WTC11 (cell line): ENCODE data around the gene DCLRE1C. TPM values are rescaled to one million over a fixed set of nuclear protein-coding genes. Genes with fewer than 3 reads are reported as not detected.

Experiments
- ATAC-seq: fragments of 200-7000 bp; cut with Tn5 transposase; 2 replicates; pipeline ENCODE4 v1.10.0; 2021; ENCODE audit warnings: mild to moderate bottlenecking, moderate library complexity
- CTCF ChIA-PET: fragments of 300-600 bp; sonication (Branson Sonifier 250); formaldehyde crosslinking; loops from one replicate; lab custom pipeline; 2021; ENCODE audit warnings: antibody characterized with exemption; lab: Charles Lee
- POLR2A ChIA-PET: fragments of 350-600 bp; sonication (Branson Sonifier 250); formaldehyde crosslinking; loops from one replicate; lab custom pipeline; 2021; ENCODE audit warnings: antibody characterized with exemption; lab: Charles Lee
- DNase-seq: peaks from one replicate; pipeline ENCODE4 v3.0.0; 2021; ENCODE audit warnings: low spot score
- H3K27ac Mint-ChIP-seq: 2 replicates; pipeline ENCODE4 v1.8.0; 2021; ENCODE audit warnings: mixed read lengths
- H3K27me3 Mint-ChIP-seq: 2 replicates; pipeline ENCODE4 v1.8.0; 2021; ENCODE audit warnings: low read depth, mild to moderate bottlenecking, moderate library complexity, mixed read lengths
- H3K36me3 Mint-ChIP-seq: 2 replicates; pipeline ENCODE4 v1.8.0; 2021; ENCODE audit warnings: mixed read lengths
- H3K4me1 Mint-ChIP-seq: 2 replicates; pipeline ENCODE4 v1.8.0; 2022; ENCODE audit warnings: mixed read lengths
- H3K4me3 Mint-ChIP-seq: 2 replicates; pipeline ENCODE4 v1.8.0; 2021; ENCODE audit warnings: mild to moderate bottlenecking, moderate library complexity, mixed read lengths
- H3K9me3 Mint-ChIP-seq: 2 replicates; pipeline ENCODE4 v1.8.0; 2021; ENCODE audit warnings: mixed read lengths
- CREB1 ChIP-seq: sonication (generic); formaldehyde crosslinking; IDR thresholded peaks from 2 replicates; pipeline ENCODE4 v1.8.0; 2023; ENCODE audit warnings: mild to moderate bottlenecking, missing genetic modification reagents
- CREM ChIP-seq: sonication (generic); formaldehyde crosslinking; IDR thresholded peaks from 2 replicates; pipeline ENCODE4 v1.8.1; 2022; ENCODE audit warnings: mild to moderate bottlenecking, missing genetic modification reagents, moderate library complexity
- ESRRA ChIP-seq: sonication (generic); formaldehyde crosslinking; IDR thresholded peaks from 2 replicates; pipeline ENCODE4 v1.8.1; 2022; ENCODE audit warnings: mild to moderate bottlenecking, missing genetic modification reagents, borderline replicate concordance
- ETV6 ChIP-seq: sonication (generic); formaldehyde crosslinking; IDR thresholded peaks from 2 replicates; pipeline ENCODE4 v1.8.1; 2022; ENCODE audit warnings: mild to moderate bottlenecking, missing genetic modification reagents
- IRF1 ChIP-seq: sonication (generic); formaldehyde crosslinking; IDR thresholded peaks from 2 replicates; pipeline ENCODE4 v1.8.0; 2023; ENCODE audit warnings: missing genetic modification reagents
- PRRX2 ChIP-seq: fragments of 250-450 bp; sonication (Bioruptor Pico); IDR thresholded peaks from 2 replicates; pipeline ENCODE4 v1.8.0; 2021; ENCODE audit warnings: mild to moderate bottlenecking
- RORB ChIP-seq: fragments of 250-450 bp; sonication (Bioruptor Pico); IDR thresholded peaks from 2 replicates; pipeline ENCODE4 v1.9.0; 2021; ENCODE audit warnings: mild to moderate bottlenecking
- SMAD3 ChIP-seq: sonication (generic); formaldehyde crosslinking; IDR thresholded peaks from 2 replicates; pipeline ENCODE4 v1.8.0; 2022; ENCODE audit warnings: missing genetic modification reagents, mild to moderate bottlenecking, borderline replicate concordance
- STAT6 ChIP-seq: sonication (generic); formaldehyde crosslinking; conservative IDR thresholded peaks from 2 replicates; pipeline ENCODE4 v1.8.1; 2023; ENCODE audit warnings: mild to moderate bottlenecking, low read depth, missing genetic modification reagents, moderate library complexity
- total RNA-seq: library from RNA; stranded (reverse); gene quantifications from 3 replicates; pipeline ENCODE4 v1.2.3, GENCODE V29; 2021
- TF ChIP-seq, protein P1 (sequence below): sonication (generic); formaldehyde crosslinking; IDR thresholded peaks from 2 replicates; pipeline ENCODE4 v1.8.1; 2023; ENCODE audit warnings: mild to moderate bottlenecking, missing genetic modification reagents, borderline replicate concordance
- TF ChIP-seq, protein P2 (sequence below): sonication (generic); formaldehyde crosslinking; IDR thresholded peaks from 2 replicates; pipeline ENCODE4 v1.8.1; 2023; ENCODE audit warnings: mild to moderate bottlenecking, moderate library complexity, missing genetic modification reagents
- TF ChIP-seq, protein P3 (sequence below): fragments of 250-450 bp; sonication (Bioruptor Pico); IDR thresholded peaks from 2 replicates; pipeline ENCODE4 v2.1.2; 2022; ENCODE audit warnings: mild to moderate bottlenecking, moderate library complexity
- TF ChIP-seq, protein P4 (sequence below): fragments of 250-450 bp; sonication (Bioruptor Pico); IDR thresholded peaks from 2 replicates; pipeline ENCODE4 v1.9.0; 2021; ENCODE audit warnings: mild to moderate bottlenecking

Gene DCLRE1C
- total RNA-seq, 1 experiment from 2014 or later: 4.3 TPM

GRCh38 chr10:14859775-14860174 is 94.1 kb downstream of the DCLRE1C start:
- Mint-ChIP-seq H3K27ac (no peak overlapping the region), H3K4me1 (no peaks in the 10 kb centered on the region), H3K4me3 (no peak overlapping the region), H3K36me3 (peaks cover 35% of the 10 kb centered on the region), H3K9me3 (no peaks in the 10 kb centered on the region), H3K27me3 (no peaks in the 10 kb centered on the region)
- ATAC-seq (no peak), DNase-seq (no peak)
- ChIA-PET POLR2A (no interaction called here), CTCF (no interaction called here)
- TF ChIP-seq, protein P1, sequence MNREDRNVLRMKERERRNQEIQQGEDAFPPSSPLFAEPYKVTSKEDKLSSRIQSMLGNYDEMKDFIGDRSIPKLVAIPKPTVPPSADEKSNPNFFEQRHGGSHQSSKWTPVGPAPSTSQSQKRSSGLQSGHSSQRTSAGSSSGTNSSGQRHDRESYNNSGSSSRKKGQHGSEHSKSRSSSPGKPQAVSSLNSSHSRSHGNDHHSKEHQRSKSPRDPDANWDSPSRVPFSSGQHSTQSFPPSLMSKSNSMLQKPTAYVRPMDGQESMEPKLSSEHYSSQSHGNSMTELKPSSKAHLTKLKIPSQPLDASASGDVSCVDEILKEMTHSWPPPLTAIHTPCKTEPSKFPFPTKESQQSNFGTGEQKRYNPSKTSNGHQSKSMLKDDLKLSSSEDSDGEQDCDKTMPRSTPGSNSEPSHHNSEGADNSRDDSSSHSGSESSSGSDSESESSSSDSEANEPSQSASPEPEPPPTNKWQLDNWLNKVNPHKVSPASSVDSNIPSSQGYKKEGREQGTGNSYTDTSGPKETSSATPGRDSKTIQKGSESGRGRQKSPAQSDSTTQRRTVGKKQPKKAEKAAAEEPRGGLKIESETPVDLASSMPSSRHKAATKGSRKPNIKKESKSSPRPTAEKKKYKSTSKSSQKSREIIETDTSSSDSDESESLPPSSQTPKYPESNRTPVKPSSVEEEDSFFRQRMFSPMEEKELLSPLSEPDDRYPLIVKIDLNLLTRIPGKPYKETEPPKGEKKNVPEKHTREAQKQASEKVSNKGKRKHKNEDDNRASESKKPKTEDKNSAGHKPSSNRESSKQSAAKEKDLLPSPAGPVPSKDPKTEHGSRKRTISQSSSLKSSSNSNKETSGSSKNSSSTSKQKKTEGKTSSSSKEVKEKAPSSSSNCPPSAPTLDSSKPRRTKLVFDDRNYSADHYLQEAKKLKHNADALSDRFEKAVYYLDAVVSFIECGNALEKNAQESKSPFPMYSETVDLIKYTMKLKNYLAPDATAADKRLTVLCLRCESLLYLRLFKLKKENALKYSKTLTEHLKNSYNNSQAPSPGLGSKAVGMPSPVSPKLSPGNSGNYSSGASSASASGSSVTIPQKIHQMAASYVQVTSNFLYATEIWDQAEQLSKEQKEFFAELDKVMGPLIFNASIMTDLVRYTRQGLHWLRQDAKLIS (CRISPR knock-in tag): no peak
- TF ChIP-seq, protein P2, sequence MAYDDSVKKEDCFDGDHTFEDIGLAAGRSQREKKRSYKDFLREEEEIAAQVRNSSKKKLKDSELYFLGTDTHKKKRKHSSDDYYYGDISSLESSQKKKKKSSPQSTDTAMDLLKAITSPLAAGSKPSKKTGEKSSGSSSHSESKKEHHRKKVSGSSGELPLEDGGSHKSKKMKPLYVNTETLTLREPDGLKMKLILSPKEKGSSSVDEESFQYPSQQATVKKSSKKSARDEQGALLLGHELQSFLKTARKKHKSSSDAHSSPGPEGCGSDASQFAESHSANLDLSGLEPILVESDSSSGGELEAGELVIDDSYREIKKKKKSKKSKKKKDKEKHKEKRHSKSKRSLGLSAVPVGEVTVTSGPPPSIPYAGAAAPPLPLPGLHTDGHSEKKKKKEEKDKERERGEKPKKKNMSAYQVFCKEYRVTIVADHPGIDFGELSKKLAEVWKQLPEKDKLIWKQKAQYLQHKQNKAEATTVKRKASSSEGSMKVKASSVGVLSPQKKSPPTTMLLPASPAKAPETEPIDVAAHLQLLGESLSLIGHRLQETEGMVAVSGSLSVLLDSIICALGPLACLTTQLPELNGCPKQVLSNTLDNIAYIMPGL (CRISPR knock-in tag): no peak
- TF ChIP-seq SMAD3 (CRISPR knock-in tag) (no peak), IRF1 (CRISPR knock-in tag) (no peak), ESRRA (CRISPR knock-in tag) (no peak), CREB1 (no peak), PRRX2 (CRISPR knock-in tag) (no peak), ETV6 (no peak), CREM (CRISPR knock-in tag) (no peak), STAT6 (CRISPR knock-in tag) (no peak)
- TF ChIP-seq, protein P3, sequence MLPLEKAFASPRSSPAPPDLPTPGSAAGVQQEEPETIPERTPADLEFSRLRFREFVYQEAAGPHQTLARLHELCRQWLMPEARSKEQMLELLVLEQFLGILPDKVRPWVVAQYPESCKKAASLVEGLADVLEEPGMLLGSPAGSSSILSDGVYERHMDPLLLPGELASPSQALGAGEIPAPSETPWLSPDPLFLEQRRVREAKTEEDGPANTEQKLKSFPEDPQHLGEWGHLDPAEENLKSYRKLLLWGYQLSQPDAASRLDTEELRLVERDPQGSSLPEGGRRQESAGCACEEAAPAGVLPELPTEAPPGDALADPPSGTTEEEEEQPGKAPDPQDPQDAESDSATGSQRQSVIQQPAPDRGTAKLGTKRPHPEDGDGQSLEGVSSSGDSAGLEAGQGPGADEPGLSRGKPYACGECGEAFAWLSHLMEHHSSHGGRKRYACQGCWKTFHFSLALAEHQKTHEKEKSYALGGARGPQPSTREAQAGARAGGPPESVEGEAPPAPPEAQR (CRISPR knock-in tag): no peak

DNA sequence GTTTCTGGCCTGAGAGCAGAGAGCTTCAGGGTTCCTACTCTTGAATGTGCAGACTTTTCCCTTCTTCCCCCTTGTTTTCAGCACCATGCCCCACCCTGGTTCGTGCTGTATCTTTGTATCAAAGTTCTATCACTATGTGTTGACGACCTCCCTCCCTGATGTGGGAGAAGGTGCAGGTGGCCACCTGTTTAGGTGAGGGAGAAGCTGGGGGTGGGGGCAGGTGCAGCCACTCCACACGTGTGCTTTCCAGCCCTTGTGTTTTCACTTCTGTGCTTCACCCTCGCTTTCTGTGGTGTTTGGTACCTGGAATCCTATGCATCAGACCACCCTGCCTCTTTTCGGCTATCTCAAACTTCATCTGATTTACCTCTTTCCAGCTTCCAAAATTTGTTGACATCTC is 94.9 kb downstream of the DCLRE1C start:
- ATAC-seq (no peak), DNase-seq (no peak)
- Mint-ChIP-seq H3K4me1 (no peaks in the 10 kb centered on the region), H3K27ac (peak overlapping the region; percentile 49; the same call in 1 of the 2 replicates), H3K9me3 (no peaks in the 10 kb centered on the region), H3K36me3 (peaks cover 35% of the 10 kb centered on the region), H3K4me3 (no peak overlapping the region), H3K27me3 (no peaks in the 10 kb centered on the region)
- ChIA-PET CTCF (no interaction called here), POLR2A (no interaction called here)
- no peak for TF ChIP-seq RORB (CRISPR knock-in tag)
- TF ChIP-seq, protein P4, sequence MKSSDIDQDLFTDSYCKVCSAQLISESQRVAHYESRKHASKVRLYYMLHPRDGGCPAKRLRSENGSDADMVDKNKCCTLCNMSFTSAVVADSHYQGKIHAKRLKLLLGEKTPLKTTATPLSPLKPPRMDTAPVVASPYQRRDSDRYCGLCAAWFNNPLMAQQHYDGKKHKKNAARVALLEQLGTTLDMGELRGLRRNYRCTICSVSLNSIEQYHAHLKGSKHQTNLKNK (CRISPR knock-in tag): no peak
